Coronary artery (tissue), 2 donors: ENCODE measurements around the gene WWP2.

ENCODE experiments used
- DNase-seq: peaks from one replicate; pipeline ENCODE4 v3.0.0-alpha.2; 2017; ENCODE audit warnings: low spot score
- H3K27ac ChIP-seq, 2 donors: fragments of 200-600 bp; sonication (generic); one replicate each; pipeline ENCODE4 v1.5.1; 2016 to 2019
- H3K4me3 ChIP-seq: fragments of 200-600 bp; sonication (generic); 2 replicates; pipeline ENCODE4 v1.5.1; 2016; ENCODE audit warnings: mild to moderate bottlenecking, moderate library complexity
- CTCF ChIP-seq: fragments of 200-600 bp; sonication (generic); IDR thresholded peaks from one replicate; pipeline ENCODE4 v1.5.1; 2019; ENCODE audit warnings: antibody characterized with exemption

Gene WWP2

GRCh38 chr16:69922200-69922599 is 160.1 kb downstream of the WWP2 start:
- DNase-seq: no peak
- no peak overlapping the region for H3K4me3 ChIP-seq
- H3K27ac ChIP-seq: peak overlapping the region; percentile 45 to 98
- no peak for TF ChIP-seq CTCF

DNA sequence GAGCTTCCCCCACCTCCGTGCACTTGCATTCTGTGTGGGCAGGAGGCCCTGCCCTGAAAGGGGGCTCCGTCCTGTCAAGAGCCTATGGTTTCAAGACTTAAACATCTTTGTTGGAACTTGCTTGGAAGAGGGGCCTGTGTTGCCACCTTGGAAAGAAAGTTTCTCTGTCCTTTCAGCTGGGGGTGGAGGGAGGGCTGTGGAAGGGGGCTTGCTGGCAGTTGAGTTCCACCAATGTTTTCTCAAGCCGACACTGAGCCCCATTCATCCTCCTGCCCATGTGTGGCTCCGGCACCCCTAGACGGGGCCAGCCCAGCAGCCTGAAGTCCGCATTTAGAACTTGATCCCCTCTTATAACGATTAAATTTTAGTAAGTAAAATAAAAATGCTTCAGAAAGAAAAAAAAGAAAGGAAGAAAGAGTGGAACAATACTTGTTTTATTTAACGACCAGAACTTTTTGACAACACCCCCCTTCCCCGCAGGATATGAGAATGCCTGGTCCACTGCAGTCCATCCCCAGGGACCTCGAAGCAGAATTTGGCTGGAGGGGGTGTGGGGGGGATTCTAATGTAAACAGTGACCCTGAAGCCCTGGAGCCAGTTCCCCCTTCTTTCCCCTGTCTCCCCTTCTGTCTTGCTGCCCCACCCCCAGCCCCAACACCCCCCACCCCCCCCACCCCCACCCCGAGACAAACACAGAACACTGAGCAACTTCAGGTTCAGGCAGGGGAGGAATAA is 162.1 kb downstream of the WWP2 start:
- no peak for DNase-seq
- TF ChIP-seq CTCF: no peak
- Histone ChIP-seq H3K27ac (peak overlapping the region; percentile 96 to 98), H3K4me3 (peak overlapping the region; percentile 76)

DNA sequence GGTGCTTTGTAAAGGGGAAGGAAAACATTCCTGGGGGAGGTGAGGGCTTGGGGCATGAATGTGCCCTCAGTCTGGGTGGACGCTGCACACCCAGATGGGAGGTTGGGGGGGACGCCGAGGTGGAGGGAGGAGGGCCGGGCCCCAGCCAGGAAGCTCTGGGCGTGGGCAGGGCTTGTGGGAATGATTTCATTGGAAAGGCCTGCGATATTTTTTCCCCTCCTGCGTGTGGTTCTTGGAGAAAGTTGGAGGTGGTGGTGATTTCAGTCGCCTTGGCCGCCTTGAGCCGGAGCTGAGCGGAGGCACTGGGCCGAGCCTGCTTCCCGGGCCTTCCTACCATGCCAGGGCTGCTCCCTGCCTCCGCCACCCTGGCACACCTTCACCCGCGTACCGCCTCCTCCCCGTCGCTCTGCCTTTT is 162.7 kb downstream of the WWP2 start:
- DNase-seq: peak; percentile 90
- Histone ChIP-seq H3K4me3 (peak overlapping the region; percentile 76), H3K27ac (peak overlapping the region; percentile 96 to 98)
- no peak for TF ChIP-seq CTCF

- peak overlapping the region; percentile 96 to 98 for H3K27ac ChIP-seq
- no peak for DNase-seq
- peak overlapping the region; percentile 76 for H3K4me3 ChIP-seq
- no peak for TF ChIP-seq CTCF
These were observed 163.2 kb downstream of the WWP2 start for GRCh38 chr16:69925311-69925710.

DNA sequence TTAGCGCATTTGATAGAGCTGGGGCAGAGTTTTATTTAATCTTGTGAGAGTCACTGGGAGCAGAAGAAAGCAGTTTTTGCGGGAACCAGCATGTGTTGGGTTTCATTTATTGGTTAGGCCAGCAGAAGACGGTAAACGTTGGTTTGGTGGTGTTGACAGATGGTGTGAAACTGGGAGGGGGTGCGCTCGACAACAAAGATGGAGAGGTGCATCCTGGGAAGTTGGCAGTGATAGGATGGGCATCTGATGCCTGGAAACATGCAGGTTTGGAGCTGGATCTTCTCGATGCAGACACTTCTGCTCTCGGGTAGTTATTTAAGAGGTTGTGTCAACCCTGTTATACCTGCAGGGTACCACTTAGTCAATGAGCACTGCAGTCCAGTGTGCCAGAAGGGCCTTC is 164.1 kb downstream of the WWP2 start:
- TF ChIP-seq CTCF: no peak
- H3K27ac ChIP-seq: peak overlapping the region; percentile 96 to 98
- peak overlapping the region; percentile 76 for H3K4me3 ChIP-seq

GRCh38 chr16:69927056-69927757 is 165.1 kb downstream of the WWP2 start:
- Histone ChIP-seq H3K4me3 (peak overlapping the region; percentile 76), H3K27ac (peak overlapping the region; percentile 96 to 98)
- TF ChIP-seq CTCF: no peak
- DNase-seq: peak; percentile 90

More for the DNA sequence above, 164.1 kb downstream of the WWP2 start:
- no peak for DNase-seq
